ENCODE measurements around the gene CAMK2A.

GRCh38 chr5:150317048-150318003 lies 27.8 kb upstream of the CAMK2A start:
- TF ChIP-seq CTCF (IDR thresholded peaks at IDR 0.05) (no peak), EP300 (IDR thresholded peaks at IDR 0.05) (no peak), POLR2A (IDR thresholded peaks at IDR 0.05) (no peak)

Data from tibial nerve (tissue), 4 donors.